ENCODE results near the gene ASTN2.
A peak's percentile ranks its signal among the peaks of the same experiment; 100 is the strongest.

Gene ASTN2

DNA sequence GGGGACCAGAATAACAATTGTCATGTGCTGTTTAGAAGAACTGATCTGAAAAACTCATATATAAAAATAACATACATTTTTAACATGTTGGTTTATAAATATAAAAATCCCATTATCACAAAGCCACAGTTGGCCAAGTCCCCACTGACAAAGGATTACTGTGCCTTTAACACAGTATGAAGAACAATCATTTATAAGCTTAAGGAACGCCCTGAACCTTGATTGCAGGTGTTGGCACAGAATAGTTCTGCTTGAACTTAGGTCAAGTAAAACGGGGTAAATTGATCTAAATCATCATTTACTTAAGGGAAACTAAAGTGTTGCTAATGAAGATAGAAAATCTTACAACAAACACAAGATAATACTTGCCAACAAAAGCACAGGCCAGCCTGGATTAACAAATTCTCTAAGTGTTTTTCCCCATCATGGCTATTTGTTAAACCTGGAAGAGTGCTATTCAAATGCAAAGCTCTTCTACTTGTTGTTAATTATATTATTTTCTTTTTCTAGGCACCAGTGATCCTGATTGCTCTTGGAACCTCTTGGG, 46.1 kb downstream of the ASTN2 start:
- no peak for DNase-seq (ENCODE audit: low spot score)

DNA sequence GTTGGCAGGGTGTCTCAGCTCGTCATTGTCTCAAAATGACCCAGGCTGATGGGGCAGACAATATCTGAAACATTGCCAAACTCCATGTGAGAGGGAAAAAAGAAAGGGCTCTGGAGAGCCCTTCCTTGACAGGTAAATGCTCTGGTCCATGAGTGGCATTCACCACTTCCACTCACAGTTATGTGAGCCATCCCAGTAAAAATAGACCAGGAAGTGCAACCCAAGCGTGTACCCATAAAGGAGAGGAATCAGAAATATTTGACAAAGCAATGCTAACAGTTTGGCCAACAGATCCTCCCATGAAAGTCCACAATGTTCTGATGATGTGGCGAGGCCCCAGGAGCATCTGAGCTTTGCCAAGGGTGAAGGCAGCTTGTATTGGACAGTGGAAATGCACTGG, 49.4 kb downstream of the ASTN2 start:
- no peak for DNase-seq (ENCODE audit: low spot score)

DNA sequence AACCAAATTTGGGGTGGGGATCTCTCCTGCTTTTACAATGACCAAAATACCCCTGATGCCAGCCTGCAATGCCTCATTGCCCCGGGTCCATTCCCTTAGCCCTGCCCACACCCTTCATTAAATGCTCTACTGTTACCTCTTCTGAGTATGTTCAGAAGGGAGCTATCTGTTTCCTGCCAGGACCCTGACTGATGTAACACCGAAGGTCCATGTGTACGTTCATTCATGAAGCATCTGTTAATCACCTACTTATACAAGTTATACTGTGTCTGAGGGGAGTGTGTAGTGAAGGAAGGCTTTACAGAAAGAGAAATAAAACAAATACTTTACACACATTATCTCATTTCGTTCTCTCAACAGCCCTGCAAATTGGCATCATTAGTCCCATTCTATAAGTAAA, 51.9 kb downstream of the ASTN2 start:
- no peak for DNase-seq (ENCODE audit: low spot score)

DNA sequence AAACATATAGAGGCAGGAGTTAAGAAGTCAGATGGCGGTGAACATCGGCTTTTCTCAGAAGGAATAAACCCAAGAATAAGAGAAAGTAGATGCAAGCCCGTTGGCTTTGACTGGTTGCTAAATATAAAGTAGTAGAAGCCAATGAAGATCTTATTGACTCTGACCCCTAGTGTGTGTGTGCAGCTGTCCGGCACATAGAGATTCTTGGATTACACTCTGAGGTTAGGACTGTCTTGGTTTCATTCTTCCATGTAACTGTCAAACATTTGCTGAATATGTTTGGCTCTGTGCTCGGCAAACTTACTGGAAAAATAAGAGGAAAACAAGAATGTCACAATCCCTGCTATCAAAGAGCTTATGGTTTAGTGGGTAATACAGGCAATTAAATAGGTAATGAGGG, 54.9 kb downstream of the ASTN2 start:
- no peak for DNase-seq (ENCODE audit: low spot score)

DNA sequence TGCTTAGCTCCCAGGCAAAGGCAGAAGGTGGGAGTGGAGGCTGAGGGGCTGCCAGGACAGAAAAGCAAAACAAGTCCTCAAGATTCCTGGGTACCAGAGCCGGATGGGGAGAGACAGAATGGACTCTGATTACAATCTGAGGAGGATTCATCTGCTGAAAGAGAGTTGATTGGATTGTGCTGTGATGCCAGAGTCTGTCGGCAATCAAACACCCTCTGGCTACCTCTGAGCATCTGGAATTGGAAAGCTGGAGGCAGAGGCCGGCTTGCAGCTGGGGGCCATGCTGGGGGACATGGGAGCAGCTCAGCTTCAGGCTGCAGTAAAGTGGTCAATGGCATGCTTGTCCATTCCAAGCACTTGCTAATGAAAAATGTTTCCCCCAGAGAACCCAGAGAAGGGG, 59.3 kb downstream of the ASTN2 start:
- DNase-seq (ENCODE audit: low spot score) = no peak

DNA sequence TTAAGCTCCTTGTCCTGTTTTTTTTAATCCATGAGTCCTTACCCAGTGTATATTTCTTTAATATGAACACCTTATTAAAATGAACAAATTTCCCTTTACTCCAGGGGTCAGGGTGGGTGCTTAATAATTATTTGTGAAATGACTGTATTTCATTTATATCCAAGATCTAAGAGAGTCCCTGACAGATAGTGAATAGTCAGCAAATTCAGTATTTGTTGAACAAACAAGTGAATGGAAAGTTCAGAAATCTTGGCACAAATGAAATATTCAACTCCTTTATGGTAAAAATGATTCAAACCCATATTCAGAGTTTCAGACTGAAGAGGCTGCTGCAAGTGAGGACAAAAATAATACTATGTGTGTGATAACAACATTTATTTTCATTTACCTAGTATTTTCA, 59.9 kb downstream of the ASTN2 start:
- DNase-seq (ENCODE audit: low spot score) = no peak

DNA sequence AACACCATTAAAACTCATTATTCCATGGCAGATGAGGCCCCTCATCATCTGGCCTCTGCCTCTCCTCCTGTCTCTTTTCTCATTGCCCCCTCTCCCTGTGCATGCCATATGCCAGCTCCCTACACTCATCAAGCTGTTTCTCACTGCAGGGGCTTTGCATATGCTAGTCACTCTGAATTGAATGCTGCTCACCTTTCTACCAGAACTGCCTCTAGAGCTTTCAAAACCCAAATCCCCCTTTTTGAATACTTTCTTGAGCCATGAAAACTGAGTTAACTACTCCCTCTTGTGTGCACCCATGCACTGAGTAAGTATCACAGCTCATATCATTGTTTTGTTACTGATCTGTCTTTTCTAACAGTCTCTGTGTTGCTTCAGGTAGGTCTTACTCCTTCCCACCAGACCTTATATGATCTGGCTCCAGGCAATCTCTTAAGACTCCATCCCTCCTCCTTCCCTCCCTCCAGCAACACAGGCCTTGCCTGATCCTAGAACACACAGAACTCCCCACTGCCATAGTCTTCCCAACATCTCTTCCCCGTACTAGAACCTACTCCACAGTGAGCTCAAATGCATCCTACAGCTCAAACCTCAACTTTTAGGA, 60.5 kb downstream of the ASTN2 start:
- DNase-seq (ENCODE audit: low spot score) = no peak

DNA sequence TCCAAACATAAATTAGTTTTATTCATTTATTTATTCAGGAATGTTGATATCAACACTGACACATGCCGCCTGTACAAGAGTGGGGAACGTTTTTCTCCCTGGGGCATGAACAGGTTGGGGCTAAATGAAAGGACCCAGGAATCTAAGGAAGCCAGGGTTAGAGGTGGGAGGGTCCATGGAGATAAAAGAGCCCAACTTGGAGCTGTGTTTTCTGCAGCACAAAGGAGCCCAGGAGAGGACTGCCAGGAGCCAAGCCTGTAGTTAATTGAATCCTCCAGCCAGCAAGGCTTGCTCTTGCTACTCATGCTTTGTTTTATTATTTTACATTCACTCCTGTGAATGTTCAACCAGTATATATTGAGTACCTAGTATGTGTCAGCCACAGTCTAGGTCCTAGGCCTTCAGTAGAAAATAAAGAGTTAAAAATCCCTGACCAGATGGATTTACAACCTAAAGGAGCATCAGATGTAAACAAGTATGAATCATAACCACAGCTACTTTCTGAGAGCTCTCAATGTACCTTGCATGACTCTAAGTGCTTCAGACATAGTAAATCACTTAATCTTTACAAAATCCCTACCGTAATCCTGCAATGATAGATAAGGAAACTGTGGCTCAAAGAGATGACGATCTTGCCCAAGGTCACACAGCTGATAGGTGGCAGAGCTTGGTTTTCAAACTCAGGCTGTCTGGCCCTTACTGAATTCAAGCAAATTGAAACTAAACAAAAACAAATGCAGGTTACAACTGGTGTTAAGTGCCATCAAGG, 69.8 kb downstream of the ASTN2 start:
- no peak for DNase-seq (ENCODE audit: low spot score)

DNA sequence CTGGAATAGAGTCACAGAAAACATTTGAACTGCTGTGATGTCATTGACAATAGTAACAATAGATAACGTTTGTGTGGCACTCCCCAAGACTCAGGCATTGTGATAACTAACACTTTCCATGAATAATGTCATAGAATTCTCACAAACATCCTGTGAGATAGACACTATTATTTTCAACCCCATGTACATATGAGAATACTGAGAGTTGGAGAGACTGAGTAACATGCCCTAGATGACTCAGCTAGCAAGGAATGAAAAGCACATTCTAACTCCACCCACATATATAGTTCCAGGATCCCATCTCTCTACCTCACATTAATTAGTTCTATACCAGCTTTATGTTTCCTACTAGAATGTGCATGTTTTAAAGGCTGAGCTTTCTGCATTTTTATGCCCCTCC, 71.4 kb downstream of the ASTN2 start:
- DNase-seq (ENCODE audit: low spot score) = peak; percentile 39

DNA sequence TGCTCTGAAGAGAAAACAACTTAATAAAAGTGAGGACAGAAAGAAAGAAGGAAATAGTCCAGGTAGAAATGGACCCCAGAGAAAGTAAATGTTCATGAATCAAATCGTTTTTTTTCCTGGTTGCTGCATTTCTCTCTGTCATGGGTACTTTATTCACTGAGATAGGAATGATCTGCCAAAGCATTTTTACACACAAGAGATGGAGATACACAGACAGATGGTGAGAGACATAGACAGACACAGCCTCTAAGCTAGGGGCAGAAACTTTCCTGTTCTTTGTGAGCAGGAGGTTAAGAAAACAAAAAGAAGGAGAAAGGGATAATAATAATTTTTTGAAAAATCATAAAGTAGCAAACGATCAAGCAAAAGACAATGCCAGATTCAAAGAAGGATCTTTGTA, 73.7 kb downstream of the ASTN2 start:
- no peak for DNase-seq (ENCODE audit: low spot score)

DNA sequence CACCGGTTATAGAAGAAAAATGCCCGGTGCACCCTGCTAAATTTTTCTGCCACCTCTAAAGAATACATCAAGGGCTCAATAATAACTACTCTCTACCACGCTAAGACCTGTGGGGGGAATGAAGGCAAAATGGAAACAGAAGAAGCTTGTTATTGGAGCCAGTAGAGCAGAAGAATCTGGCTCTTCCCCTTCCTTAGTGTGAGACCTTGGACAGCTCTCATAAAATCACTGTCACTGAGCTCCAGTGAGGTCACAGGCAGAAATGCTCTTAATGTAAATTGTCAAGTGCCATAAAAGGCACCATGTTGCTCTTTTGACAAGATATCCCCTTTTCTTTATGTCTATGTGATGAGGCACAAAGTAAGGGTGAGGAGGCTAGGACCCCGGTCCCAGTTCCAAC, 74.4 kb downstream of the ASTN2 start:
- no peak for DNase-seq (ENCODE audit: low spot score)

DNA sequence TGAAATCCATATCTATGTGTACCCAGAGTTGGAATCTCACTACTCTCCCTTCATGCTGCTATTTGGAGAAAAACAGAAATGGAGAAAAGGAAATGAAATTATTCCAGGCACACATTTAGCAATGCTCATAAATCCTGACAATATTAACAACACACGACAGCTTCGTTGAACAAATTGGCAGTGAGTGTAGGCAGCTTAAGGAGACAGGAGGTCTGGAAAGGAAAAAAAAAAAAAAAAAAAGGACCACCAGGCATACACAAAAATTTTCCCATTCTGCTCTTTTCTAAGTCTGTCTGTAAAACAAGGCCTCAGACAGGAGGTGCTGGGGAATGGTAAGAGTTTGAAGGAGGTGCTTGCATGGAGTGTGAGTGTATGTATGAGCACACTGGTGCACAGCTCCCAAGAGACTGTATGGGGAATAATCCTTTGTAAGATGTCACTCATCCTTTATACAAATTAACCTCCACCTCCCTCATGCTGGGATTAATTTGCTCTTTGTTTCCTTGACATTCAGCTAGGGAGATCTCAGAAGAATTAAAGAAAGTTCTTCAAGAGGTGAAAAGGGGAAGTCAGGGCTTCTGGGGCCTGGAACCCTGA, 78.9 kb downstream of the ASTN2 start:
- DNase-seq (ENCODE audit: low spot score) = no peak

DNA sequence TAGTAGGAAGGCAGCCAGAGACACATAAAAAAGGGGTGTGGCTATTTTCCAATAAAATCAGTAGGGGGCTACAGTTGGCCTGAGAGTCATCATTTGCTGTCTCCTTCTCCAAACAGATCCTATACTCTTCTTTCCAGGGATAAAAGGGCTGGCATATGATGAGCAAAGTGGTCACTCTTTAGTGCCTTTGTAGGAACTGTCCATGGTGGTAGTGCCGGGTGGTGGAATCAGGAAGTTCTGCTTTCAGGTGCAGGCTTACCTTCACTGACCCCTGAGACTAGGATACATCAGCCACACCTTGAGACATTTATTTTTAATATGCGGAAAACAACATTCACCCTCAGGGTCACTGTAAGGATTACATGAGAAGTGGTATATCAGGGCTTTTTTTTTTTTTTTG, 80.8 kb downstream of the ASTN2 start:
- DNase-seq (ENCODE audit: low spot score) = peak; percentile 5

DNA sequence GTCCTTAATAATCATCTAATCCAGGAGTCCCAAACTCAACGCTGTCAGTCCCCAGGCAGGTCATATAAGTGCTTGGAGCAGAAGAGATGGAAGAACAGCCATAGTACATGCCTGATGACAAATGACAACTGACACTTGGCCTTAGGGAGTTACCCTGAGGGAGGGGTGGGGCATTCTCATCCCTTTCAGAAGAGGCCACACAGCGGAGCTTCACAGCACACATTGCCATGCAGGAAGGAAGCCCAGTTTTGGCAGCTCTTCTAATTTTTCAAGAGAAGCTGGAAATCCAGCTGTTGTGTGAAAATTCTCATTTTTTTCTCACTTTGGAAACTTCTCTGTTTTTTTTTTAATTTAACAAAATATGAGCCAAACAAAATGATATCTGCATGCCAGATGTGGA, 89.0 kb downstream of the ASTN2 start:
- no peak for DNase-seq (ENCODE audit: low spot score)

DNA sequence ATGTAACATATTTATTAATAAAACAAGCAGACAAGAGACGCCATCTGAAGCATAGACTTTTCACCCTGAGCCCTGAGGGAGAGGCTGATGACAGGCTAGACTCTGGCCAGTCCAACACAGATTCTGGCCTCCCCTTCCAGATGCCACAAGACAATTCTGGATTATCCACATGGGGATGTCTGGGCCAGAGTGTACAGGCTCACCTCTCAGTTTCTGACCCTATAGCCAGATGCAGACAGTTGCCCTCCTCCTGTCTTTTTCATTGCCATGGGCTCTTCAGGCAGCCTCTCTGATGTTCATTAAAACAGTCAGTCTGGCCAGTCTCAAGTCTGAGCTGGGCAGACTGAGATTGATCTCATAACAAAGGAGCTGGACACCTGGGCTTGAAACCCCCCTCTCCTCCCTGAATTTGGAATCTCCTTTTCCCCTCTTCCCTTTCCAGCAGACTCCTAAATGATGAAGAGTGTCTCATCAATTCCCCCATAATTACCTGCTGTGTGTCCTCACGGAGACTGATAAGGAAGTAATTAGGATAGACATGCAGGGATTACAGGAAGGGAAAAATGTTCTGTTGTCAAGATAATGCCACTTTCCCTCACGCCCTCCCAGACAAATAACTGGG, 89.6 kb downstream of the ASTN2 start:
- DNase-seq (ENCODE audit: low spot score) = no peak

DNA sequence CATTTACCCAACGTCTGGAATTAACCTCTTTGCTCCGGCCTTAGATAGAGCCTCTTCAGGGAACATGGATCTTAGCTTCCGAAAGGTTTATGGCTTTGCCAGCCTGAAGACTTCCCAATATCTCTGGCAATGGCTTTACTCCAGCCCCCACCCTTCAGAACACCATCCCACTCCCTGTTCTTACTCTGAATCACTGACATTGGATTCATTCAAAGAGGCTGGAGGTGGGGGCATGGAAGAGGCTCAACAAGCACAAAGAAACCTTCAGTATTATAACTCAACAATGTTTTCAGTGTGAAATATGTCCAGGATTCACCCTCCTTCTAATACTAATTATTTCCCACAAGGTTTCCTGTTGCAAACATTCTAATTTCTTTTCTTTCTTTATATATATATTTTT, 91.5 kb downstream of the ASTN2 start:
- no peak for DNase-seq (ENCODE audit: low spot score)

DNA sequence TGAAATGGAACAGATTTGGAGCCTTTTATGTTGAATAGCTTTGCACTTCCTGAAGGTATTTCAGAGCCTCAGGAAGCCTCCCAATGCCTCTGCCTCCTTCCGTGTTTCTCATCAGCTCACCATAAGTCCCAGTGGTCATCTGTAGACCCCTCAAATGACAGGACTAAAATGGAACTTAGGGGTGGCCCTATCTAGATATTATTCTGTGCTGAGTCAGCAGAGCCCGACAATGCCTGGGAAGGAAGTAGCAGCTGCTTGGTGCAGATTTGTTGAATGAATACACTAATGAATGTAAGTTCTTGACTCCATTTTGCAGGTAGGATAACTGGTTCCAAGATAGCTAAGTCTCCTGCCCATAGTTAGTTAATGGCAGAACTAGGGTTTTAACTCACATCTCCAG, 97.7 kb downstream of the ASTN2 start:
- no peak for DNase-seq (ENCODE audit: low spot score)

DNA sequence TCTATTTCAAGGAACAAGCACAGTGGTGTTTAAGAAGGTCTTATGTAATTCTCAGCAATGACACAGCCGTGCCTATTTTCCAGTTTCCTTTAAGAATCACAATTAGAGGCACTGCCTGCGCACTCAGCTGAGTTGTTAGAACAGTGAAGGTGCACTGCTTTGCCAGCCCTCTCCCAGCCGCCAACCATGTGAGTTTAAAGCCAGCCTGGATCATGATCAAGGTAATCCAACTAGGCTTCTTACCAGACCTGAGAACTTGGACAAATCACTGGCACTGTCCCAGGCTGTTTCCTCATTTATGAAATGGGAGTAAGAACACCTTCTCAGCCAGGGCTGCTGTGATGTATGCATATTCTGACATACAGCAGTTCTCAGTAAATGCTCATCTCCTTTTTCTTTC, 99.6 kb downstream of the ASTN2 start:
- no peak for DNase-seq (ENCODE audit: low spot score)

DNA sequence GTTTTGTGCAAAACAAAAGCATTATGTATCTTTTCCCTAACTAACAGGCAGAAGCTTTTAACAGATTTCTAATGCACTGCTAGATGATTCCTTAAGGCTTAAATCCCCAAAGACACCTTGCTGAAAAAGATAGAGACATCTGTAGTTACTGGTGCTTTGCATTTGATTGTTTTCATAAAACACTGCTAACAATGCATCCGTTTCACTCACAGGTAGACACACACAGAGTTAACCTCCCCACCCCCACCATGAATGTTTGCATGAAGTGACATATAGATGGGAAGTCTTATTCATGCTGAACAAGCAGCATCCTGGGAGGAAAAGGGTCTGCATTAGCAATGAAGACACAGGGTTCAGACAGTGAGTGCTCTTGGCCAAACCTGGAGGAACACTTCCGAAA, 100.9 kb downstream of the ASTN2 start:
- DNase-seq (ENCODE audit: low spot score) = no peak

DNA sequence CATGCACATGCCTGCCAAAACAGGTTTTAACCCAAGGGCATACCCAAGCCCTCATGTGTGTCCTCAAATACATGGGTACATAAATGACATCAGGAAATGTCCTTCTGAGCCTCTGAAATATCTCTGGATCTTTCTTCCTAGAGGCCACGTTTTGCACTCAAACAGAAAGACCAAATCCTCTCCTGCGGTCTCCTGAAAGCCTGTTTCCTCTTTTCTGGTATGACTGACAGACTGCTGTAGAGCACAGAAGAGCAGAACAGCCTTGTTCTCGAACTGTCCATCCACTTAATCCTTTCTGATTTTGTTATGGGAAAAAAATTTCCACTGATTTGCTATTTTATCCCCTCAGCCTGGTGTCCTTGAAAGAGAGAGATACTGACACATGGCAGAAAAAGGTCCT, 107.2 kb downstream of the ASTN2 start:
- no peak for DNase-seq (ENCODE audit: low spot score)

DNA sequence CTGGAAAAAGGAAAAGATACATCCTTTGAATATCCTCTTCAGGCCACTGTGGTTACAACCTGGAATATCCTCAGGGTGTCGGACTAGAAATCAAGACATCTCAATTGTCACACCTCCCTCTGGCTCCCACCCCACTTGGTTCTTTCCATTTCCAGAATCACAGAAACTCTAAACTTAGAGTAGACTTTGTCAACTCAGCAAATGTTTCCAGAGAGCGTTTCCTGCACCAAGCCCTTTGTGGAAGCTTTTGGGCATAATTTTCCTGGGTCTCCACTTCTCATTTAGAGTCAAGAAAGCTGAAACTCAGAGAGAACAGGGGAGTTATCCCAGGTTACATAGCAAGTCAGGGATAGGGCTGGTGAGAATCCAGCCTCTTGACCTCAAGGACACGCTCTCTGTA, 108.8 kb downstream of the ASTN2 start:
- DNase-seq (ENCODE audit: low spot score) = no peak

DNA sequence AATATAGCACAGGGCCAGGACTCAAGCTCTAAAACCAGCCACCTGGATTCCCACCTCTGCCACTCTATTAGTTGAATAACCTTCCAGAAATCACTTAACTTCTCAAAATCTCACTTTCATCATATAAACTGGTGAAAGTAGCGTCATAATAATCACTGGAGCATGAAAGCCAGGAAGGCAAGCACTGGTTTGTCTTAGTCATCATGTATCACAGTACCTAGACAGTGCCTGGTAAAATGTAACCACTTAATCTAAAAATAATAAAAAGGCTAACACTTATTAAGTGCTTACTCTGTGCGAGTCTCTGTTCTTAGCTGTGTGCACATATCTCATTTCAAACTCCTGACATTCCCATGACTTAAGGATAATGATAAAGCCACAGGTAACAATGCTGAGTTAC, 109.4 kb downstream of the ASTN2 start:
- DNase-seq (ENCODE audit: low spot score) = peak; percentile 81

DNA sequence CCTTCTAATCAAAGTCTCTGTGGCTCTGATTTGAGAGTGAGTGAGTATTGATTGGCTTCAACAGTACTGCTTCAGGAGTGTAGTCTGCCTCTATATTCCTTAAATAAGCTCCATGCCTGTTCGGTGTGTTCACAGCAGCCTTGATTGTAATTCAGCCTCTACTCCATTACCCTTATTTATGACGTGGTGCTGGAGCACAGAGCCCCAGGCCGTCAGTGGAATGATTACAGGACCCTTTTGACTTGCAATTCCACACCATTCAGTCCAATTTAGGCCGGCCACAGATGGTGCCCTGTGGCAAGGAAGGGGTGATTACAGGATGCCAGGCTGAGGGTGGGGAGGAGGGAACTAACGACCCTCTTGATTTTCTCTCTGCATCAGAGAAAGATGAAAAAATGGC, 110.3 kb downstream of the ASTN2 start:
- DNase-seq (ENCODE audit: low spot score) = no peak

Measured in kidney tubule cell (primary cell).